Brain (organoid and tissue), 1 donor: ENCODE measurements around the gene PPM1F. TPM values are rescaled to one million over a fixed set of nuclear protein-coding genes. Genes with fewer than 3 reads are reported as not detected.

Experiments
- polyA plus RNA-seq: library from polyadenylated mRNA; stranded (reverse); fragments of 350-450 nt; fragmentation: Illumina TruSeq; extraction: RNeasy Lipid Tissue Mini Kit (QIAGEN cat#74804); gene quantifications from one replicate; pipeline ENCODE4 v1.2.3, GENCODE V29; 2015; ENCODE audit warnings: low read depth, low replicate concordance; ENCODE audit not compliant: insufficient read depth

Gene PPM1F
- polyA plus RNA-seq, 1 donor from 2014 or later, result 9.3 TPM

Other genes with a start within 250 kb of the PPM1F start
- gene YPEL1, start 217.1 kb downstream of the PPM1F start, polyA plus RNA-seq, result 35.1 TPM
- gene MAPK1, start 85.2 kb downstream of the PPM1F start, polyA plus RNA-seq, result 59.2 TPM
- gene TOP3B, start 29.9 kb upstream of the PPM1F start, polyA plus RNA-seq, result 9.0 TPM